Esophagus squamous epithelium (tissue), 4 donors: Measurements from ENCODE around the gene KRT2.

Source experiments
- CTCF ChIP-seq, 6 experiments: fragments of 450-650 bp in 4 of 6; fragments of 200-600 bp in 2 of 6; sonication (generic) in 2 of 6; IDR thresholded peaks; one replicate each; pipeline ENCODE4 v1.5.1; 2016 to 2019; ENCODE audit warnings: antibody characterized with exemption in 6 of 6, mild to moderate bottlenecking in 4 of 6, moderate library complexity in 4 of 6
- POLR2A ChIP-seq, 4 donors: fragments of 450-650 bp; IDR thresholded peaks; one replicate each; pipeline ENCODE4 v1.6.1; 2017; ENCODE audit warnings: antibody characterized with exemption in 4 of 4, mild to moderate bottlenecking in 4 of 4, moderate library complexity in 3 of 4

- TF ChIP-seq POLR2A (IDR thresholded peaks at IDR 0.05) = no peak
- TF ChIP-seq CTCF (IDR thresholded peaks at IDR 0.05) = no peak
These were observed 39.8 kb upstream of the KRT2 start for GRCh38 chr12:52691841-52692150.
